Thymus (tissue), 14 donors: ENCODE measurements around the gene DDX46. TPM values are rescaled to one million over a fixed set of nuclear protein-coding genes. Genes with fewer than 3 reads are reported as not detected.
"Not testable (repeated sequence)": the region's sequence is repeated elsewhere in the genome, so short reads cannot be mapped to it uniquely, and the experiment has no call there.

Source experiments
- DNase-seq, 9 donors: peaks; one replicate each; pipeline ENCODE4 v3.0.0-alpha.2; 2013; ENCODE audit warnings: low spot score in 9 of 9, low read depth in 6 of 9, missing footprints in 1 of 9
- H3K27ac ChIP-seq, 2 donors: one replicate each; pipeline ENCODE4 v1.5.1; 2013; ENCODE audit warnings: control low read depth in 1 of 2, low read depth in 1 of 2, low read length in 1 of 2, mild to moderate bottlenecking in 1 of 2, moderate library complexity in 1 of 2
- H3K27me3 ChIP-seq, 2 donors: one replicate each; pipeline ENCODE4 v1.5.1; 2013; ENCODE audit warnings: low read length in 1 of 2; ENCODE audit not compliant: control insufficient read depth in 2 of 2, insufficient read depth in 1 of 2
- H3K36me3 ChIP-seq, 2 donors: one replicate each; pipeline ENCODE4 v1.5.1; 2013; ENCODE audit warnings: low read length in 1 of 2, mild to moderate bottlenecking in 1 of 2, moderate library complexity in 1 of 2; ENCODE audit not compliant: control insufficient read depth in 2 of 2, insufficient read depth in 2 of 2
- H3K4me1 ChIP-seq, 2 donors: one replicate each; pipeline ENCODE4 v1.5.1; 2013; ENCODE audit warnings: low read length in 2 of 2; ENCODE audit not compliant: control insufficient read depth in 2 of 2, insufficient read depth in 2 of 2
- H3K4me3 ChIP-seq, 2 donors: one replicate each; pipeline ENCODE4 v1.5.1; 2013; ENCODE audit warnings: low read length in 2 of 2, control low read depth in 1 of 2, mild to moderate bottlenecking in 1 of 2
- H3K9me3 ChIP-seq, 2 donors: one replicate each; pipeline ENCODE4 v1.5.1; 2013; ENCODE audit warnings: low read length in 1 of 2, mild to moderate bottlenecking in 1 of 2; ENCODE audit not compliant: control insufficient read depth in 2 of 2, insufficient read depth in 1 of 2
- WGBS: extraction: QIAGEN DNeasy Blood & Tissue Kit; methylation state at CpG from one replicate; pipeline ENCODE4 v1.1.7; 2013; 5-methylcytosine and 5-hydroxymethylcytosine counted together
- long read RNA-seq, 10 donors: transcript quantifications; one replicate each; lab custom pipeline, GENCODE V29; 2026
- polyA plus RNA-seq: library from polyadenylated mRNA; stranded (reverse); fragments of 200-250 nt; gene quantifications from one replicate; pipeline ENCODE4 v1.2.3, GENCODE V29; 2013
- total RNA-seq: library from RNA; stranded (reverse); fragments of 120-200 nt; gene quantifications from one replicate; pipeline ENCODE4 v1.2.4, GENCODE V29; 2013
- donor health status: healthy.

DDX46 gene
- 30.5 TPM for total RNA-seq
- 27.0 TPM for polyA plus RNA-seq
- long read RNA-seq, donor 1, partial matches to known transcripts: 13 of 13 reads
- long read RNA-seq, donor 1, other reads (novel, unspliced or antisense): 0 of 13 reads
- long read RNA-seq, donor 2: 0 reads
- long read RNA-seq, donor 3, partial matches to known transcripts: 192 of 194 reads
- long read RNA-seq, donor 3, other reads (novel, unspliced or antisense): 0 of 194 reads
- long read RNA-seq, donor 4, partial matches to known transcripts: 71 of 72 reads
- long read RNA-seq, donor 4, other reads (novel, unspliced or antisense): 0 of 72 reads
- long read RNA-seq, donor 5, partial matches to known transcripts: 185 of 190 reads
- long read RNA-seq, donor 5, other reads (novel, unspliced or antisense): 0 of 190 reads
- long read RNA-seq, donor 6, partial matches to known transcripts: 170 of 174 reads
- long read RNA-seq, donor 6, other reads (novel, unspliced or antisense): 0 of 174 reads
- long read RNA-seq, donor 7, partial matches to known transcripts: 68 of 72 reads
- long read RNA-seq, donor 7, other reads (novel, unspliced or antisense): 0 of 72 reads
- long read RNA-seq, donor 8, partial matches to known transcripts: 32 of 33 reads
- long read RNA-seq, donor 8, other reads (novel, unspliced or antisense): 0 of 33 reads
- long read RNA-seq, donor 9, partial matches to known transcripts: 98 of 99 reads
- long read RNA-seq, donor 9, other reads (novel, unspliced or antisense): 0 of 99 reads
- long read RNA-seq, donor 10, partial matches to known transcripts: 64 of 64 reads
- long read RNA-seq, donor 10, other reads (novel, unspliced or antisense): 0 of 64 reads

GRCh38 chr5:134758504-134759341 is at the start of gene DDX46:
Gene DDX46 (plus strand): TSS chr5:134758779. CDS start chr5:134758939, 160 bp downstream.
- peak within 1 kb of the TSS; percentile 33 to 42 for H3K27ac ChIP-seq
- DNase-seq: peak; percentile 69 to 95 (median 86)
- no peaks in the 10 kb centered on the region for H3K27me3 ChIP-seq
- H3K4me1 ChIP-seq: peaks cover 4 to 13% of the 10 kb centered on the region in 2 donors
- no peaks in the 10 kb centered on the region for H3K9me3 ChIP-seq
- under 1% methylated on average over 73 of the region's 73 CpGs for WGBS
- H3K4me3 ChIP-seq: peak within 1 kb of the TSS; percentile 76
- peaks cover 9 to 10% of the 10 kb centered on the region in 2 donors for H3K36me3 ChIP-seq

- Histone ChIP-seq H3K36me3 (peaks cover 28 to 47% of the 10 kb centered on the region in 2 donors), H3K4me3 (no peak overlapping the region), H3K27me3 (no peaks in the 10 kb centered on the region), H3K27ac (no peak overlapping the region), H3K4me1 (no peaks in the 10 kb centered on the region), H3K9me3 (no peaks in the 10 kb centered on the region)
- no peak for DNase-seq
- WGBS: 98% methylated on average over 5 of the region's 5 CpGs
Measured at GRCh38 chr5:134714120-134714519, 44.5 kb upstream of the DDX46 start.

GRCh38 chr5:134714541-134714940 is 44.0 kb upstream of the DDX46 start:
- no peaks in the 10 kb centered on the region for H3K27me3 ChIP-seq
- 99% methylated on average over 3 of the region's 3 CpGs for WGBS
- H3K27ac ChIP-seq: no peak overlapping the region
- H3K4me1 ChIP-seq: no peaks in the 10 kb centered on the region
- H3K9me3 ChIP-seq: no peaks in the 10 kb centered on the region
- DNase-seq: no peak
- no peak overlapping the region for H3K4me3 ChIP-seq
- H3K36me3 ChIP-seq: peaks cover 28 to 46% of the 10 kb centered on the region in 2 donors

GRCh38 chr5:134715466-134715865 is 43.1 kb upstream of the DDX46 start:
- H3K36me3 ChIP-seq: peaks cover 25 to 46% of the 10 kb centered on the region in 2 donors
- not testable (repeated sequence) for H3K4me1 ChIP-seq, H3K9me3 ChIP-seq, H3K4me3 ChIP-seq, DNase-seq, H3K27ac ChIP-seq, H3K27me3 ChIP-seq
- 98% methylated on average over 4 of the region's 4 CpGs for WGBS

DNA sequence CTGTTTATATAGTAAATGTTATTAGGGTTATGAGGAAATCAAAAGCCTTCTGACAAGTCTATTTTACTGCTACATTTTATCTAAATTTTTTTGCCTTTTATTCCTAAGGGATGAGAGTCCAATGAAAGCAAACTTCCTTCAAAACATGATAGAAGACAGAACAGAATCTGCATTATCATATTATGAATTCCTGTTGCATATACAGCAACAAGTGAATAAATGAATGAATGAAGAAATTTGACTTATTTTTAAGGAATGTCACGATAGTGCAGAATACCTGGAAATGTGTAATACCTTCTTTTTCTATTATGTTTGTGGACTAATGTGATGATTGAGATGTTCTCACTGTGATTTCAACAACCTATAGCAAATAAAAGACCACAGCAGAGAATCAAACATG is 33.7 kb upstream of the DDX46 start:
- H3K27ac ChIP-seq: no peak overlapping the region
- peaks cover 14 to 27% of the 10 kb centered on the region in 2 donors for H3K36me3 ChIP-seq
- DNase-seq: no peak
- H3K27me3 ChIP-seq: no peaks in the 10 kb centered on the region
- WGBS: 100% methylated on average over 1 of the region's 1 CpG
- no peaks in the 10 kb centered on the region for H3K4me1 ChIP-seq
- H3K9me3 ChIP-seq: no peaks in the 10 kb centered on the region
- no peak overlapping the region for H3K4me3 ChIP-seq

DNA sequence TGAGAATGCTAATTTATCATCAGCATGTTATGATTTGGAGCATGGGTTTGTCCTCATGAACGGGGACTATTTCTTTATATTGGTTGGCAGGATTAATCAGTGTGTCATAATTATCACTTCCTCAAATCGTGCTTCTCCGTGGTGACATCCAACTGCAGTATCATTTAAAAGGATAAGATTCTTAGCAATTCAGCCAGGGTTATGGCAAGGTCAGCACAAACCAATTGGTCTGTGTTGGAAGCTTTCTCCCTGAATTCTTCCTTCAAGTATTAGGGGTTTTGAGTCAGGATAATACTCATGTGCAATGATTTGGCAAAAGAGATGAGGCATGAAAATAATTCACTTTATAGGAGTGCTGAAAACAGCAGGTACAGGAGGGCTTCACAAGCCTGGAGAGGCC is 25.8 kb upstream of the DDX46 start:
- 84% methylated on average over 3 of the region's 3 CpGs for WGBS
- H3K27me3 ChIP-seq: no peaks in the 10 kb centered on the region
- H3K27ac ChIP-seq: no peak overlapping the region
- no peak for DNase-seq
- H3K4me1 ChIP-seq: no peaks in the 10 kb centered on the region
- H3K36me3 ChIP-seq: no peaks in the 10 kb centered on the region
- no peak overlapping the region for H3K4me3 ChIP-seq
- no peaks in the 10 kb centered on the region for H3K9me3 ChIP-seq

DNA sequence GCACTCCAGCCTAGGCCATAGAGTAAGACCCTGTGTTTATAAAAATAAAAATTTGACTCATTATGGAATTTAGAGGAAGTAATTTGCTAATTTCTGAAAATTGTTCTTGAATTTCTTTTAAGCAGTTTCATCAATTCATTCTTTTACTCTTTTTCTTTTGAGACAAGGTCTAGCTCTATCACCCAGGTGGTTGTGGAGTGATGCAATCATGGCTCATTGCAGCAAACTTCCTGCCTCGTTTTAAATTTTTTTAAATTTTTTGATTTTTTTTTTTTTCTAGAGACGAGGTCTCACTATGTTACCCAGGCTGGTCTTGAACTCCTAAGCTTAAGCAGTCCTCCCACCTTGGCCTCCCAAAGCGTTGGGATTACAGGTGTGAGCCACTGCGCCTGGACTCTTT is 23.3 kb upstream of the DDX46 start:
- Histone ChIP-seq H3K27ac (no peak overlapping the region), H3K9me3 (no peaks in the 10 kb centered on the region), H3K27me3 (no peaks in the 10 kb centered on the region), H3K36me3 (no peaks in the 10 kb centered on the region), H3K4me3 (no peak overlapping the region), H3K4me1 (peaks cover 0 to 13% of the 10 kb centered on the region in 2 donors)
- DNase-seq: no peak
- WGBS: 75% methylated on average over 4 of the region's 4 CpGs

DNA sequence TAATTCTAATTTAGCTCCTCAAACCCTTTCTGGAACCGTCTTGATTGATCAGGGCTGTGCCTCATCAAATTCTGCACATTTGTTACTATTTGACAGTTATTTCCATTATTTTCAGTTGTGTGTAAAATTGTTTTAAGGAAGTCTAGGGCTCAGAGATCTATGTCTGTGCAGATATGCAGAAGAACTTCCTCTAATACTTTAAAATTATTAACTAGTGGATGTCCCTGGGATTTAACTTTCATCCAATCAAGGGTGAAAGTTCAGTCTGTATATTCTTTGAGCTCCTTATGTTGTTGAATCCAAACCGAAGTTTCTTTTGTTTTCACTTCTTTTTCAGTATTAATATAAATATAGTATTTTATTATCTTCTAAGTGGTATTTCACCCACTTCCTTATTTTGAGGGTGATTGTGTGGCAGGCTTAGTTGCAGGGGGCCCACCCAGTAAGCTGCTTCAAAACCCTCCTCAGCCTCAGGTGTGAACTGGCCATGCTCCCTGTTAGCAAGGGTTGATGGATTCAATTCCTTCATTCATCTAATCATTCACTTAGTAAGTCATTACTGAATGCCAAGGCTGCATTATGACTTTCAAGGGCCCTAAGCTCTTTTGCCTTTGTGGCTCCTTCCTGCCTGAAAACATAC is 22.3 kb upstream of the DDX46 start:
- peaks cover 0 to 13% of the 10 kb centered on the region in 2 donors for H3K4me1 ChIP-seq
- H3K36me3 ChIP-seq: no peaks in the 10 kb centered on the region
- 53% methylated on average over 2 of the region's 2 CpGs for WGBS
- H3K27ac ChIP-seq: no peak overlapping the region
- H3K9me3 ChIP-seq: no peaks in the 10 kb centered on the region
- H3K27me3 ChIP-seq: no peaks in the 10 kb centered on the region
- H3K4me3 ChIP-seq: no peak overlapping the region
- no peak for DNase-seq
